HG03558 (cell line): ENCODE results near the gene GXYLT1.
"Not testable (repeated sequence)": the region's sequence is repeated elsewhere in the genome, so short reads cannot be mapped to it uniquely, and the experiment has no call there.

Experiments
- ATAC-seq: cut with Tn5 transposase; IDR thresholded peaks from one replicate; pipeline ENCODE4 v1.9.1; 2021; ENCODE audit warnings: moderate number of reproducible peaks; ENCODE audit not compliant: unreplicated experiment; ENCODE audit errors: extremely low read depth

GXYLT1 gene, protein sequence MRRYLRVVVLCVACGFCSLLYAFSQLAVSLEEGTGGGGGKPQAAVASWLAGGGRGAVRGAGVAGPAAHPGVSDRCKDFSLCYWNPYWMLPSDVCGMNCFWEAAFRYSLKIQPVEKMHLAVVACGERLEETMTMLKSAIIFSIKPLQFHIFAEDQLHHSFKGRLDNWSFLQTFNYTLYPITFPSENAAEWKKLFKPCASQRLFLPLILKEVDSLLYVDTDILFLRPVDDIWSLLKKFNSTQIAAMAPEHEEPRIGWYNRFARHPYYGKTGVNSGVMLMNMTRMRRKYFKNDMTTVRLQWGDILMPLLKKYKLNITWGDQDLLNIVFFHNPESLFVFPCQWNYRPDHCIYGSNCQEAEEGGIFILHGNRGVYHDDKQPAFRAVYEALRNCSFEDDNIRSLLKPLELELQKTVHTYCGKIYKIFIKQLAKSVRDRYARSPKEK

DNA sequence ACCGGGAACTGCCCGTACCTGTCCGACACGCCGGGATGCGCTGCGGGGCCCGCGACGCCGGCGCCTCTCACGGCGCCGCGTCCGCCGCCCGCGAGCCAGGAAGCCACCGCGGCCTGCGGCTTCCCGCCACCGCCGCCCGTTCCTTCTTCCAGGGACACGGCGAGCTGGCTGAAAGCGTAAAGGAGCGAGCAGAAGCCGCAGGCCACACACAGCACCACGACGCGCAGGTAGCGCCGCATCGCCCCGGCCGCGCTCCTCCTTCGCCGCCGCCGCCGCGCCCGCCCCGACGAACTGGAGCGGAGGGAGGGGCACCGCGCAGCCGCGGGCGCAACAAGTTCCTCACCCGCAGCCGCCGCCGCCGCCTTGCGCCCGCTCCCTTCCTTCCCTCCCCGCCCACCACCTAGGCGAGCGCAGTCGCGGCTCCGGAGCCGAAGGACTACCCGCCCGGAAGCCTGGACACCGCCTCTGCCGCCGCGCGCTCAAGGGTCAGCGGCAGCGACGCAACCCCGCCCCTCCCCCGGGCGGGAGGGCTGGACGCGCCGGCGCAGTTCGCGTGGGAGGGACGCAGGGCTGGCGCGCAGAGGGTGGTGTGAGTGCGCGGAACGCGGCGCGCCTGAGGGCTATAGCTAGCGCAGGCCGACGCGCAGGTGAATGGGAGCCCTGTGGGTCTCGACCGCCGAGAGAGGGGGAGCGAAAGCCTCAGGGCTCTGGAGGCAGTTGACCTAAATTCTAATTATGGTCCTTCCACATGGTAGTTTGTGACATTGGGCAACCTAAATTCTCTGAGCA, at the start of gene GXYLT1:
TSS of gene GXYLT1 (minus strand) at position 467 of the 789 bp plus-strand sequence. CDS start at position 239, 228 bp downstream.
- ATAC-seq: peak; percentile 91

DNA sequence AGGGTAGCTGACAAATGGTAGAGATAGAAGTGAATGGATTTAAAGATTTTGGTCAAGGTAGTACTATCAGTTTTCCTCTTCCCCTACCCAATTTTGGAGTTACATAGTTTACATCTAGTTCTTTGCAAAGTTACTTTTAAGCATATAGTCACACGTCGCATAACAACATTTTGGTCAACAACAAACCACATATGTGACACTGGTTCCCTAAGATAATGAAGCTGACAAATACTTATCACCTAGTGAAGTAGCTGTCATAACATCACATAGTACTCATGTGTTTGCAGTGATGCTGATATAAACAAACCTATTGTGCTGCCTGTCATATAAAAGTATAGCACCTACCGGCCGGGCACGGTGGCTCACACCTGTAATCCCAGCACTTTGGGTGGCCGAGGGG, 48.0 kb upstream of the GXYLT1 start:
- no peak for ATAC-seq

DNA sequence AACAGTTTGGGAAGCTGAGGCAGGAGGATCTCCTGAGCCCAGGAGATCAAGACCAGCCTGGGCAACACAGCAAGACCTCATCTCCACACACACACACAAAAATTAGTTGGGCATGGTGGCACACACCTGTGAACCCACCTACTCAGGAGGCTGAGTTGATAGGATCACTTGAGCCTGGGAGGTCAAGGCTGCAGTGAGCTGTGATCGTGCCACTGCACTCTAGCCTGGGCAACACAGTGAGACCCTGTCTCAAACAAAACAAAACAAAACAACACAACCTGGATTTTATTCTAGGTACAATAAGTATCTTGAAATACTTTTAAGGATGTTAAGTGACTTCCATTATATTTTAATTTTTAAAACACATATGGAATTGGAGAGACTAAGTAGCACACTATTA, 47.6 kb upstream of the GXYLT1 start:
- no peak for ATAC-seq

DNA sequence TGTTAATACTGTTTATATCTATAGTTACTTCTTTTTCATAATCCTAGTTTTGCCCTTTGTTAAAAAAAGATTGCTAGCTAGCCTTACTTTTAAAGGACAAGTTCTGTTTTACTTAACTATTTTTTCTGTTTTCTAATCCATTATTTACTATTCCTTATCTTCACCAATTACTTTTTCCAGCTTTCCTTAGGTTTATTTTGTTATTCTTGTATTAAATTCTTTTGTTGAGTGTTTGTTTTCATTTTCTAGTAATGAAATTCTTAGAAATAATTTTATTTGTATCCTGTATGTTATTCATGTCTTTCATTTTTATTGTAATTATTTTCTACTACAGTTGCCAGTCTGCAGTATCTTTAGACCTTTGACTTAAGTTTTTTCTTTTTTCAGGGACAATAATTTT, 45.7 kb upstream of the GXYLT1 start:
- no peak for ATAC-seq

DNA sequence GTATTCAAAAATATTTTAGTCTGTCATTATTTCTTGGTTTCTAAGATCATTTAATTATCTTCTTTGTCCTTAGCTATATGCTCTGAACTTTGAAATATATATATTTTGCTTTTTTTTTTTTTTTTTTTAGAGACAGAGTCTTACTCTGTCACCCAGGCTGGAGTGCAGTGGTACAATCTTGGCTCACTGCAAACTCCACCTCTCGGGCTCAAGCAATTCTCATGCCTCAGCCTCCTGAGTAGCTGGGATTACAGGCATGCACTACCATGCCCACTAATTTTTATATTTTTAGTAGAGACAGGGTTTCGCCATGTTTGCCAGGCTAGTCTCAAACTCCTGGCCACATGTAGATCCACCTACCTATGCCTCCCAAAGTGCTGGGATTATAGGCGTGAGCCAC, 43.6 kb upstream of the GXYLT1 start:
- not testable (repeated sequence) for ATAC-seq

DNA sequence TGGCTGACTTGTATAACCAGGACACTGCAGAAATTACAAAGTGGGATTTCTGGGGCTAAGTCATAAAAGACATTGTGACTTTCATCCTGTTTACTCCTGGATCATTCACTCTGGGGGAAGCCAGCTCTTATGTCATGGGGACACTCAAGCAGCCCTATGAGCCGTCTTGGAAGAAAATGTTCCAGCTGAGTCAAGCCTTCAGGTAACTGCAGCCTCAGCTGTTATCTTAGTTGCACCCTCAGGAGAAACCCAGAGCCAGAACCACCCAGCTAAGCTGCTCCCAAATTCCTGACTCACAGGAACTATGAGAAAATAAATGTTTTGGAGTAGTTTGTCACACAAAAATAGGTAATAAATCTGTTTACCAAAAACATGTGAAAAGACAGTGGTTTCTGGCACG, 43.1 kb upstream of the GXYLT1 start:
- no peak for ATAC-seq

DNA sequence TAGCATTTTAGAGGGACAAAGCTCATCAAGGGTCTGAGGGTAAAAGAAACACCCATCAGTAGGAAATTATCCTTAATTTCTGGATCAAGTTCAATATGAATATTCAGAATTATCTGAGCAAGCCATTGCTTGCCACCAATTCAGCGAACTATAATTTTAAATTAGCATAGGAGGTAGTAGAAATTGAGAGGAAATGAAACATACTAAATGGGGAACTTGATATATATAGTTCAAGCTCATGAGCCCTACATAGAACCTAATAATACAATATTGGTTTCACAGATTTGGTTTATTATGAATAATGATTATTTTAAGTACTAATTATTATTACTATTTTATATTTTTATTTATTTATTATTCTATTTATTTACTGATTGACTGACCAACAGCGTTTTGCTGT, 42.1 kb upstream of the GXYLT1 start:
- ATAC-seq: no peak

DNA sequence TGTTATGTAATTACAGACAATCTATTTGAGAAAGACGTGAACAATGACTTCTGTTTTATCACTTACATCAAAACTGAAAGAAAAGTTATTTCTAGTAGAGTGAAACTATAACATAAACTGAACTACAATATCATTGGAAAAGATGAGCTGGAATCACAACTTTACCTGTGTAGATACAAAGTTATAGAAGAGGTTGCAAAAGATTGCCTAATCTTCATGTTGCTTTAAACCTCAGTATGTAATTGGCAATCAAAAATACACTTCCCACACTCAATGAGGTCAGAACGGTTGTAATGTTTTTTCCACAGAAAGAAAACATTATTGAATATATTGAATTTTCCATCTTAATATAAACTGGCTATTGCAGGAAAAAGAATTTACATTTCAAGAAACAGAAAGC, 37.7 kb upstream of the GXYLT1 start:
- ATAC-seq: no peak

DNA sequence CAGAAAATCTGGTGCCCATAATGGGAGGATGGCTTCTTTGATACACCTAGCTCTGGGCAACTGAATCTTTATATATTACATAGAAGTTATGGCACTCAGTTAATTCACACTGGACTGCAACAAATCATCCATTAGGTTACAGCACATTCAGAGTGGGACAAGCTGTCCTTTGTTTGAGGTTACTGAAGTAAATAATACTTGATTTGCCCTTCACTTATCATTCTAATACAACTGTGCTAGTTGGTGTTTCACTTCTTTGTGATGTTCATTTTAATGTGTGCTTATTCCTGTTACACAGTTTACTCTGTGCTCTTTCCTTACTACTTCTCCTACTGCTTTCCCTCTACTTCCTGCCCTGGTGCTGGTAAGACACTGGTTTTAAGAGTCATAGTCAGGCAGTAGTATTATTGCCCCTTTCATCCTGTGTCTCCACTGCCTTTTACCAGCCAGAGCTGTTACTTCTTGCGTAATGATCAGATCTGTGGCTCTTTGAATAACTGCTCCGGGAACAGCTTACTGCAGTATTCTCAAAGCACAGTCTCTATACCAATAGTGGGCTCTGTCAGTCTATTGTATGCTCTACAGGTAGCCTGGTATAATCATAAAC, 36.4 kb upstream of the GXYLT1 start:
- no peak for ATAC-seq

DNA sequence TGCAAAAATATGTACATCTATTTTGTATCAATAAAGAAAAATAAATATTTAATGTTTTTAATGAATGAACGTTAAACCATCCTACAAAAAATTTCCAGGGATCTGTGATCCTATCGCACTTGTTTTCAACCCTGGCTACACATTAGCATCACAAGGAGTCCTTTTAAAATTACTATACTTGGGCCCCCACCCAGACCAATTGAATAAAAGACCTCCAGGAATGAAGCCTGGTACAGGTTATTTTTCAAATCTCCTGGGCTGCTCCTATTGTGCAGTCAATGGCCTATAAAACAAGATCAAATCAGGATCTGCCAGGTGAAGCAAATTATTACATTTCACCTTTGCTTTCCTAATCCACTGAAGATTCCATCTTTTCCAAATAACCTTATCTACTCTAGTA, 33.4 kb upstream of the GXYLT1 start:
- ATAC-seq: no peak

DNA sequence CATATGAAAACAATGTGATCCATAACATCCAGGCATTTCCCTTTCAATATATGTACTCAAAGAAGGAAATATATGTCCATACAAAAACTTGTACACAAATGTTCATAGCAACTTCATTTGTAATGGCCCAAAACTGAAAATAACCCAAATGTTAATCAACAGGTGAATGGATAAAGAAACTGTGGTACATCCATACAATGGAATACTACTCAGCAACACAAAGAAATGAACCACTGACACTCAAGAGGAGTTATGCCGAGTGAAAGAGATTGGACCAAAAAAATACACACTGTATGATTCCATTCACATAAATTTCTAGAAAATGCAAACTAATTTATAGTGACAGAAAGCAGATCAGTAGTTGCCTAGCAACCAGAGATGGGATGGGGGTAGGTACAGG, 30.3 kb upstream of the GXYLT1 start:
- no peak for ATAC-seq

DNA sequence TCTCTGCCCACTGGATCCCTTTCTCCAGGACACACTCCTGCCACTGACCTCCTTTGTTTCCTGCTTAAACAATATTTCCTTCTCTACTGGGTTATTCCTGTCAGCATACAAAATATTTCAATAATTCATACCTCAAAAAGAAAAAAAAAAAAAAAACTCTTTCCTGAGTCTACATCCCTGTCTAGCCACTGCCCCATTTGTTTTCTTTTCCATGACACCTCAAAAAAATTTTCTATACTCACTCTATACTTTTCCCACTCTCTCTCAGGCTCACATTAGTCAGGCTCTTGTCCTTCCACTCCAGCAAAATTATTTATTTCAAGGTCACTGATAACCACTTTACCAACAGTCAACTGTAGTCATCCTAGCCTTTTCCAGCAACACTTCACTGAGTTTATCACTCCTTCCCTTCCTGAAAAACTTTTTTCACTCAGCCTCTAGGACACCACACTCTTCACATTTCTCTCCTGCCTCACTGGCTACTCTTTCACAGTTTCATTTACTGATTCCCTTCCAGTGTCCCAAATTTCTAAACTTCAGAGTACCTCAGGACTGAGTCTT, 29.4 kb upstream of the GXYLT1 start:
- ATAC-seq: no peak

DNA sequence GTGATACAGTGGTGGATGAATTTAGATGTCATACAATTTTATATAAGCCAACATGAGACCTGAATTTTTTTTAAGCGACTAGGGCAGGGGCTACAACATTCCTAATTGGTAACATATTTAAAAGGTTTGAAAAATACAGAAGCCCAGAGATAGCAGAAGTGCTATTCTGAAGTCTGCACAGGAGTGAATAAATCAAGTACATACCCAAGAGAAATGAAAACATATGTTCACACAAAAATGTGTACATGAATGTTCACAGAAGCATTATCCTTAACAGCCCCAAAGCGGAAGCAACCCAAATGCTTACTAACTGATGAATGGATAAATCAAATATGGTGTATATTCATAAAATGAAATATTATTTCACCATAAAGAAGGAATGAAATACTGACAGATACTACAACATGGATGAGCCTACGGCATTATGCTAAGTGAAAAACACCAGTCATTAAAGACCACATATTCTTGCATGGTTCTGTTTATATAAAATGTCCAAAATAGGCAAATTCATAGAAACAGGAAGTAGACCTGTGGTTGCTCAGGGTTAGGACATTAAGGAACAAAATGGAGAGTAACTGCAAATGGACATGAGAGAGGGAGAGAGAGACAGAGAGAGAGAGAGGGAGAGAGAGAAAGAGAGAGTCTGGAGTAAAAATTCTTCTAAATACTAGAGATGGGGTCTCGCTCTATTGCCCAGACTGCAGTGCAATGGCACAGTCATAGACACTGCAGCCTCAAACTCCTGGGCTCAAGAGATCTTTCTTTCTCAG, 28.0 kb upstream of the GXYLT1 start:
- ATAC-seq: no peak

DNA sequence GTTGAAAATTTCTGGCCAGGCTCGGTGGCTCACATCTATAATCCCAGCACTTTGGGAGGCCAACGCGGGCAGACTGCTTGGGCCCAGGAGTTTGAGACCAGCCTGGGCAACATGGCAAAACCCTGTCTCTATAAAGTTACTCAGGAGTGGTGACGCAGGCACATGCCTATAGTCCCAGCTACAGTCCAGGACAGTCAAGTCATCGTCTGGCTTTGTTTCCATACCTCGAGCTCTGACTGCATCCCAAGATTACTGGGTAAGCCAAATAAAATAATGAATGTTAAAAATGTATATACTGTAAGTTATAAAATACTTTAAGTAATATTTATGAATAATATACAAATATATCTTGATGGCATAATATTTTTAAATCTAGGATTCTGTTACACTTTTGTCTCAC, 23.0 kb upstream of the GXYLT1 start:
- ATAC-seq: no peak

DNA sequence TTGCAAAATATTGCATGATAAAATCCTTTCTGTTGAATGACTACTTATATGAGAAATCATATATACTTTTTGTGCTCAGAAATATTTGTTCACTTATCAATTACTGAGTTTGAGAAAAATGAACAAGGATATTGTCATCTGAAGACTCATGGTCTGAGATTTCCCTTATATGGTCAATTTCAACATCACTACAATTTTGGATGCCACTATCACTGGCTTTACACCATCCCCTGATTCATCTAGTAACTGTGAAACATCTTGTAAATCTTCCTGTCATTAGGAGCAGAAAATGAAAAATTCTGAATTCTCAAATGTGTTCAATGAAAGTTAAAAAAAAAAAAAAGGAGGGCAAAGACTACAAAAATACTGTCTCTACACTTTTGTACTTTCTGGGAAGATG, 21.8 kb upstream of the GXYLT1 start:
- no peak for ATAC-seq

DNA sequence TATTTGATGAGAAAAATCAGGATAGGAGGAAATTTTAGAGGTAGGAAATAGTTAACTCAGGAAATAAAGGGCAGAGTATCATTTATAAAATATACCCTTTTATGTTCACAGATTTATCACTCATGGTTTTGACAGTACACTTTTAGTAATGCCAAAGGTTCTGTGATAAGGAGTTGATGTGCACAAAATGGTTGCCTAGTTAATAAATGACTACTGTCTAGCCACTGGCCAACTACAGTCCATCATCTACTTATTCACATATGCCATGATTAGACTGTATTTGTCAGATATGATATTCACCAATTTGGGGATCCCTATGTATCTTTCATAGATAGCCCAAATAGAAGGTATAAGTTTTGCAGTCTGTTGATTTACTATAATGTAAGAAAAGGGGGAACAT, 19.2 kb upstream of the GXYLT1 start:
- ATAC-seq: no peak

DNA sequence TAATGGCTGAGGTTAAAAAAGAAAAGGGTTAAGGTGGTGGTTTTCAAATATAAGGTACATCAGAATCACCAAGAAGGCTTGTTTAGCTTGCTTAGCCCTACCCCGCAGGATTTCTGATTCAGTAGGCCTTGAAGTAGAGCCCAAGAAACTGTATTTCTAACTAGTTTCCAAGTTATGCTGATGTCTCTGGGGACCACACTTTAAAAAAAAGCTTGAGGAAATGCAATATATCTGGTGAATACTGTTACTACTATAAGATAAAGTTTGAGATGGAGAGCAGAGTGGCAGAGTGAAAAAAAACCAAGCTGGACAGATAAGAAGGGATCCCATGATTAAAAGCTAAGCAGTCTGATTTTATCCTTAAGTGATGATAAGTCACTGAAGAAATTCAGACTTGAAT, 18.3 kb upstream of the GXYLT1 start:
- no peak for ATAC-seq

DNA sequence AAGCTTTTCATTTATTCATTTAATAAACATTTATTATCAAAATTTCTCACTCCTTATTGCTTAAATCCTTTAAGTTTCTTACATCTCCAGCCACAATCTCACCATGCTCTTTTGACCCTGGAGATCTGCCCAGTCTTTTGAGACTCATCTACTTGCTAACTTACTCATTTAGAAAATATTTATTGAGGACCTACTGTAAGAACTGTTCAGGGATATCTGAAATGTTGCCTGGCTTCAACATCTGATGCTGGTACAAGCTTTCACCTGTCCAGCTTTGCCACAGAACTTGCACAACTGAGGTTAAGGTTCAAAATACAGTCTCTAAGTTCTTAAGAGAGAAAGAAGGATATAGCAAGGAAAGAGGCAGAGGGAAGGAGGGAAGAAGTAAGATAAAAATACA, 17.5 kb upstream of the GXYLT1 start:
- no peak for ATAC-seq

DNA sequence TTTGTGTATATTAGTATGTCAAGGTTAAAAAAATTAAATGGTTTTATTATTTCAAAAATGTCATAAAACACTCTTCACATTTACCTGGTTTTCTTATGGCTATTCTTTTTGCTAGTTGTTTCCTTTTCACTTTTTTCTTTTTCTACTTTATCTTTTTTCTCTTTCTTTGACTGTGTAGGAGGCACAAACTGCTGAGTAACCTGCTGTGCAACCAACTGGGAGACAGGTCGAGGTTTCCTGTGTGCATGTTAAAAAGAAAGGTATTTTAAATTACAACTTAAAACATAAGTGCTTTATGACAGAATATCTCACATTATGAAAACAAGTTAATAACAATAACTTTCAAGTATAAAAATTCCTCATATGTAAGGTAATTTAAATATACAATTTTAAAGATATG, 16.9 kb upstream of the GXYLT1 start:
- no peak for ATAC-seq

DNA sequence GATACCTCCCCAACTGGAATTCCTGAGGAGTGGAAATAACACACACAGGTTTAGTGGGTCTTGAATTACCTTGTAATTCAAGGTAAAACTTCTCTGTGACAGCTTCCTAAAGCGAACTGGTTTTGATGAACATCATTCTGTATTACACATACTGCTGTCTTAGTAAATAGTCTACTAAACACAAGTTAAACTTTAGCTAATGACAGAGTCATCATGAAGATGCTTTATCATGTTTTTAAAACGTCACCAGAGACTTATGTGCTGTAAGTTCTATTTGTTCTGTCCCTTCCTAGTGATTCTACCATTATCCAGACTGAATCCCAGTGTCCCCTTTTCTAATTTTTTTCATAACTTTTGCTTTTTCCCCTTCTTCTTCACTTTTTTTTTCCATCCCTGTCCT, 11.6 kb upstream of the GXYLT1 start:
- no peak for ATAC-seq
